GM18507 (cell line): ENCODE measurements around the gene ARHGEF37.
"Not testable (repeated sequence)": the region's sequence is repeated elsewhere in the genome, so short reads cannot be mapped to it uniquely, and the experiment has no call there.

Experiments
- DNase-seq: peaks from one replicate; pipeline ENCODE4 v3.0.0; 2011; ENCODE audit warnings: low read depth; ENCODE audit not compliant: insufficient read length; ENCODE audit errors: extremely low spot score
- FAIRE-seq: peaks from 2 replicates; lab custom pipeline; 2011; peaks lifted over from hg19 to GRCh38; lab: Jason Lieb, UNC

ARHGEF37 gene

DNA sequence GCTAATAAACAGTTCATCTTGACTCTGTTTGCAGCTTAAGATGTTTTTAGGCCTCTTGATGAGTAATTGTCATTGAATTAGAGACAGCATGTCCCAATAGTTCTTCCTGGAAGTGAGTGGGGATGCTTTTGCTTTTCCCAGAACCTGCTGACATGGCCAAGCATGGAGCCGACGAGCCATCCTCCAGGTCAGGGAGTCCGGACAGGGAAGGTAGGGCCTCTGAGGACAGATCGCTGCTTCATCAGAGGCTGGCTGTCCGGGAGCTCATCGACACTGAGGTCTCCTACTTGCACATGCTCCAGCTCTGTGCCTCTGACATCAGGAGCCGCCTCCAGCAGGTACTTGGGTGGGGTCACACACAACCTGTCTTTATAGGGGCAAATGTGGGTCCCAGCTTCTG lies 16.3 kb downstream of the ARHGEF37 start:
- FAIRE-seq (no peak), DNase-seq (no peak)

DNA sequence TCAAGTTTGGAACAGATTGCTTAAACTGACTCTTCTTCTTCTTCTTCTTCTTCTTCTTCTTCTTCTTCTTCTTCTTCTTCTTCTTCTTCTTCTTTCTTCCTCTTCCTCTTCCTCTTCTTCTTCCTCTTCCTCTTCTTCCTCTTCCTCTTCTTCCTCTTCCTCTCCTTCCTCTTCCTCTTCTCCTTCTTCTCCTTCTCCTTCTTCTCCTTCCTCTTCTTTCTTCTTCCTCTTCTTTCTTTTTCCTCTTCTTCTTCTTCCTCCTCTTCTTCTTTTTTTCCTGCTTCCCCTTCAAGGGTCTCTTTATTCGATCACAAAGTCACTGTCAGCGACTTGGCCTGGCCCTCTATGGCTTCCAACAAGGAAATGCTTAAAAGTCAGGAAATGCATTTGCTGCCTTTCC lies 16.9 kb downstream of the ARHGEF37 start:
- FAIRE-seq, DNase-seq: not testable (repeated sequence)

GRCh38 chr5:149598966-149599365 lies 17.7 kb downstream of the ARHGEF37 start:
- DNase-seq (no peak), FAIRE-seq (no peak)

DNA sequence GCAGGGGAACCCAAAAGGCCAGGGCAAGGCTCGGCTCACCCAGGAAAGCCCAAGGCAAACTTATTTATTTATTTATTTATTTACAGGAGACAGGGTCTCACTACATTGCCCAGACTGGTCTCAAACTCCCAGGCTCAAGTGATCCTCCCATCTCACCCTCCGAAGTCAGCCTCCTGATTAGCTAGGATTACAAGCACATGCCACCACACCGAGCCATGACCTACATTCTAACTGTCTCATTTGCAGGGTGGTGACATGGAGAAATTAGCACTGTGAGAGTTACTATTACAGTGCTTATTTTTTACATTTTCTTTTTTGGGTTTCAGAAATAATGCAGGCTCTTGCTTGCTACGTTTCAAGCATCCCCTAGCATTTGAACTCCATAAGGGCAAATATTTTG lies 18.1 kb downstream of the ARHGEF37 start:
- no peak for DNase-seq
- no peak for FAIRE-seq

DNA sequence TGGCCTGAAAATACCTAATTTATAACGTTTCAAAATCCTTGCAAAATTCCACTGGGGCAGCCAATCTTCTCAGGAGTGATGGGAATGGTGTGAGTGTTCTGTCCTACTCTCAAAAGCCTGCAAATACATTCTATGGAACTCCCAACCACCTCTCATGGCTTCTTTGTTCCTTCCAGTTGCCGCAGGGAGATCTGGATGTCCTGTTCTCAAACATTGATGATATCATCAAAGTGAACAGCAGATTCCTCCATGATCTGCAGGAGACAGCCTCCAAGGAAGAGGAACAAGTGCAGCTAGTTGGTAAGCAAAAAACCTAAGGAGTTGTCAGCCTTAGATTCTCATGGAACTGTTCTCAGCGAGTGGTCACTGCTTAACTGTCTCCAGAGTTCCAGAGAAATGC lies 19.6 kb downstream of the ARHGEF37 start:
- DNase-seq (no peak), FAIRE-seq (no peak)

GRCh38 chr5:149603210-149603609 lies 21.9 kb downstream of the ARHGEF37 start:
- DNase-seq = no peak
- no peak for FAIRE-seq

- DNase-seq (no peak), FAIRE-seq (no peak)
Observed at GRCh38 chr5:149603920-149604319, 22.6 kb downstream of the ARHGEF37 start.

DNA sequence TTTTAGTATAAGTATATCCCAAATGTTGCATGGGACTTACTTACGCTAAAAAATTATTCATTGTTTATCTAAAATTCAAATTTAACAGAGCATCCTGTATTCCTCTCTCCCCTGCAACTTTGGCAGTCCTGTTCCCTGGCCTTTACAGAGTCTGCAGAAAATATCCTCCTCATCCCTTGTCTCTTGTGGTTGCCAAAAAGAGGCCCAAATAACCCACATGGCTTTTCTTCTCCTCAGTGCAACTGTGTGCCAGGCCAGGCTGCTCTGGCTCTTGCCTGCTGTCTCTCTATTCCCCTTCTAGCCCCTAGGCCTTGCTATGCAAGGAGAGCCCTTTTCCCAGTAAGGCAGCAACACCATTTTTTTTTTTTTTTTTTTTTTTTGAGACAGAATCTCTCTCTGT lies 23.0 kb downstream of the ARHGEF37 start:
- no peak for FAIRE-seq

DNA sequence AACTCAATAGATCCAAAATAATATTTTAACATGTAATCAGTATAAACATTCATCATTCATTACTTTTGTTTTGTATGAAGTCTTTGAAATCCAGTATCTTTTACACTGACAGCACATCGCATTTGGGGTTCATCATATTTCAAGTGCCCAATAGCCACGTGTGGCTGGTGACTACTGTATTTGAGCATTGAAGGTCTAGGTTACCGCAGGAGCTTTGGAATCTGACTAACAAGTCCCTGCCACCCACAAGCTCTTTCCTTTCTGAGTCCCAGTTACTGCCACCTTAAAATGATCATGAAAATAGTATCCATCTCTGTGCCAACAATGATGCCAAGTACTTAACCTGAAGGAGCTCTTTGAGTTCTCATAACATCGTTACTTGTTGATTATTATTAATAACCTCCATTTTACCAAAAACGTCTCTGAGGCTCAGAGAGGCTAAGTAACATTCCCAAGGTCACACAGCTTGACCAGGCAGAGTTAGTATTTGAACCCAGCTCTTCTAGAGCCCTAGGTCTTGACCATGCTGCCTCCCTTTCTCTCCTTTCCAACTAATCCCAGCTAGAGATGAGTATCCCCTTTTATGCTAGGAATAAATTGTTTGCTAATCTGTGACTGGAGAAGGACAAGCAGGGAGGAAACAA lies 24.2 kb downstream of the ARHGEF37 start:
- FAIRE-seq (no peak), DNase-seq (no peak)

More for the DNA sequence above, 23.0 kb downstream of the ARHGEF37 start:
- DNase-seq = no peak

- peak; percentile 46 for DNase-seq
- peak; percentile 87 for FAIRE-seq
Observed at GRCh38 chr5:149605998-149606724, 24.9 kb downstream of the ARHGEF37 start.

GRCh38 chr5:149608936-149609545 lies 27.7 kb downstream of the ARHGEF37 start:
- DNase-seq = no peak
- no peak for FAIRE-seq

GRCh38 chr5:149609640-149610219 lies 28.4 kb downstream of the ARHGEF37 start:
- no peak for FAIRE-seq
- DNase-seq = no peak

- FAIRE-seq (no peak), DNase-seq (no peak)
Observed at GRCh38 chr5:149610589-149611255, 29.4 kb downstream of the ARHGEF37 start.

GRCh38 chr5:149611326-149611725 lies 30.0 kb downstream of the ARHGEF37 start:
- DNase-seq = no peak
- FAIRE-seq = no peak

- FAIRE-seq (no peak), DNase-seq (no peak)
Observed at GRCh38 chr5:149614034-149614907, 33.0 kb downstream of the ARHGEF37 start.

- FAIRE-seq = no peak
- DNase-seq = no peak
Observed at GRCh38 chr5:149615976-149616375, 34.7 kb downstream of the ARHGEF37 start.

GRCh38 chr5:149616727-149617285 lies 35.5 kb downstream of the ARHGEF37 start:
- FAIRE-seq (peak; percentile 76), DNase-seq (peak; percentile 8)

- FAIRE-seq = peak; percentile 89
- peak; percentile 18 for DNase-seq
Observed at GRCh38 chr5:149617760-149618306, 36.5 kb downstream of the ARHGEF37 start.
